Fibroblast of skin of right quadriceps (primary cell): ENCODE results near the gene DPEP3.
"Not testable (repeated sequence)": the region's sequence is repeated elsewhere in the genome, so short reads cannot be mapped to it uniquely, and the experiment has no call there.

ENCODE experiments used
- DNase-seq: peaks from one replicate; pipeline ENCODE4 v3.0.0-alpha.2; 2013

DPEP3 gene, protein sequence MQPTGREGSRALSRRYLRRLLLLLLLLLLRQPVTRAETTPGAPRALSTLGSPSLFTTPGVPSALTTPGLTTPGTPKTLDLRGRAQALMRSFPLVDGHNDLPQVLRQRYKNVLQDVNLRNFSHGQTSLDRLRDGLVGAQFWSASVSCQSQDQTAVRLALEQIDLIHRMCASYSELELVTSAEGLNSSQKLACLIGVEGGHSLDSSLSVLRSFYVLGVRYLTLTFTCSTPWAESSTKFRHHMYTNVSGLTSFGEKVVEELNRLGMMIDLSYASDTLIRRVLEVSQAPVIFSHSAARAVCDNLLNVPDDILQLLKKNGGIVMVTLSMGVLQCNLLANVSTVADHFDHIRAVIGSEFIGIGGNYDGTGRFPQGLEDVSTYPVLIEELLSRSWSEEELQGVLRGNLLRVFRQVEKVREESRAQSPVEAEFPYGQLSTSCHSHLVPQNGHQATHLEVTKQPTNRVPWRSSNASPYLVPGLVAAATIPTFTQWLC

GRCh38 chr16:67979955-67980678, at the start of gene DPEP3:
TSS of gene DPEP3 (minus strand) at chr16:67980499. CDS start at chr16:67980380, 119 bp downstream.
- DNase-seq: no peak

GRCh38 chr16:68028996-68029395, 48.7 kb upstream of the DPEP3 start:
- DNase-seq: no peak

DNA sequence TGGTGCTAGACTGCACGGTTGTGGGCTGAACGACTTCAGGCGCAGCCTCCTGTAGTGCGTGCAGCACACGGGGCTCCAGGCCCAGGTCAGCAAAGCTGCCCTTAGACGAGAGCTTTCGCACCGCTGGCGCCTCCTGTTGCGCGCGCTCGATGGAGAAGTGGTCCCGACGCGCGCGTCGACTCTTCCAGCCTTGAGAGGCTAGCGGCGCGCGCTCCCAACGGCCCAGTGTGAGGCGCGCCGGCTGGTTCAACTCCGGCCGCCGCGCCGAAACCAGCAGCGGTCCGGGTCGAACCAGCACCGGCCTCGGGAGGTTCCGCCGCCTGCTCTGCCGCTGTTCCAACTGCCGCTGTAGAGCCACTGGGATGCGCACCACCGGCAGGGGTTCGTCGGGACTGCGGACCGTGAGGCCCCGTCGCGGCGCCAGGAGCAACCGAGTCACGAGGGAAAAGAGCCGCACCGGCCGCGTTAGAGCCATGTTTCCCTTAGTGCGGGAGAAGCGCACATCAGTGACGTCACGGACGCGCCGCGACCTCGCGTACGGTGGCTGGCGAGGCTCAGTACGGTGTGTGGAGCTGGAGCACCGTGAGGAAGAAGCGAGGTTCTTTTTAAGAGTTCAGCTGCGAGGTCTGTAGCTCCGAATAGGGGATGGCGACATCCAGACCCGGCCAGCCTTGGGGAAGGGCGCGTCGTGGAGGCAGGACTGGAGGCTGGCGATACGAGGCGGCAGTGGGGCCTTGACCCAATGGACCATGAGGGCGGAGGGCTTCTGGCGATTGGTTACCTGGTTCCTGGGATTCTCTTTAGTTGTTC, 42.6 kb upstream of the DPEP3 start, which contains the start of the genes DDX28 and DUS2:
DDX28 (minus strand) TSS at position 505 of the 810 bp plus-strand sequence; CDS start at position 475, 30 bp downstream.
DUS2 (plus strand) TSS at position 557 of the 810 bp plus-strand sequence. CDS start 14,740 bp downstream, outside the sequence.
- DNase-seq: peak; percentile 91

GRCh38 chr16:68022278-68022727, 42.0 kb upstream of the DPEP3 start:
- no peak for DNase-seq

- DNase-seq: no peak
Measured at GRCh38 chr16:68021490-68021889, 41.2 kb upstream of the DPEP3 start.

- no peak for DNase-seq
Measured at GRCh38 chr16:68019167-68019680, 38.9 kb upstream of the DPEP3 start.

- no peak for DNase-seq
Measured at GRCh38 chr16:68015681-68016080, 35.4 kb upstream of the DPEP3 start, which contains the start of gene DPEP2NB. TSS of gene DPEP2NB (minus strand) at chr16:68015911. CDS start at chr16:68015770, 141 bp downstream.

DNA sequence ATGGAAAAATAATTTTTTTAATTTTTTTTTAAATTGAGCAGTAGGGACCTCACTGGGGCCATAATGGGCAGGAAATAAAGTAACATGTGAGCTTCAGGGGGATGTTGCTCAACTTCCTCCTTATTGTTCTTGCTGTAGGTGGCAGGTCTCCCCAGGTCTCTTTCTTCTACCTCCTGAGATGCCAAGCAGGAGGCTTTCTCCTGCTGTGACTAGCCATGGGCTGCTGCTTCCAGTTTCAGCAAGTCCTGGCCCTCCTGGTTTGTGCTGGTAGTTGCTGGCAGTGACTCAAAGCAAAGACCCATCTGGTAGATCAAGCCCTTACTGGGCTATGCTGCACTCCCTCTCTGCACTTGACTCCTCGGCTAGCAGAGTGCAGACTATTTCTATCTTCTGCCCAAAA, 33.1 kb upstream of the DPEP3 start:
- DNase-seq: no peak

- not testable (repeated sequence) for DNase-seq
Measured at GRCh38 chr16:68009872-68010271, 29.6 kb upstream of the DPEP3 start.

- no peak for DNase-seq
Measured at GRCh38 chr16:68009157-68009735, 28.9 kb upstream of the DPEP3 start.

DNA sequence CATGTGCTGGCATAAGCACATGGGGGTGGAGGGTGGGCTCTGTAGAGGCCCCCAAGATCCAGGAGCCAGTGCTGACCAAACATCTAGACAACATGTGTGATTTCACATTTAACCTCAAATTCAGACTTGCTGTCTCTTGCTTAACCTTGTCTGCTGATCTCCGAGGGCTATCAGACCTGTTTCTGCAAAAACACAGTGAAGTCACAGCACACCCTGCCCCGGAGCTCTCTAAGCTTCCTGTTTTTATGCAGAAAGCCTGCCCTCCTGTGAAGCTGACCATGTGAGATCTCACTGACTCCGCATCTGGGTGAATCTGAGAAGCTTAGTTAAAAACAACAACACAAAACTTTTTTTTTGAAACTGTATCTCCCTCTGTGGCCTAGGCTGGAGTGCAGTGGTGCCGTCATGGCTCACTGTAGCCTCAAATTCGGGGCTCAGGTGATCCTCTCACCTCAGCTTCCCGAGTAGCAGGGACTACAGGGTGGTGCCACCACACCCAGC, 25.5 kb upstream of the DPEP3 start:
- no peak for DNase-seq

GRCh38 chr16:68005211-68005610, 24.9 kb upstream of the DPEP3 start:
- no peak for DNase-seq

- peak; percentile 38 for DNase-seq
Measured at GRCh38 chr16:68003031-68003430, 22.7 kb upstream of the DPEP3 start.

DNA sequence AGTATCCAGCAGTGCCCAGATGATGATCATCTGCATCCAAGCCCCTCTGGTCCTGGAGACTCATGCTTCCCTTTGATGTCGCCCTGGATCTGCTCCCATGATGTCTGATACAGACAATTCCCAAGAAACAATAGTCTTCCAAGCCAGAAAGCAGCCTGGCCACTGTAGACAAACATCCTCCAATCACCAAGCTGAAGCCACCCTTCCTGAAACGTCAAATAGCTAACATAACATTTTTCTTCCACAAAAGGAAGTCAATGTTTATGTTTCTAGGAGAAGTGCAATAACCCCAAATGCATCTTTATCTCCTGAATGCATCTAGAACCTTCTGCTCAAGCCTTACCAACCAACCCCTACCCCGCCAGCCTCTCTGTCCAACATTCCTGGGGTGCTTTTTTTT, 20.2 kb upstream of the DPEP3 start:
- DNase-seq: no peak

- no peak for DNase-seq
Measured at GRCh38 chr16:67999985-68000384, 19.7 kb upstream of the DPEP3 start.

- DNase-seq: not testable (repeated sequence)
Measured at GRCh38 chr16:67998779-67999688, 18.7 kb upstream of the DPEP3 start, which contains the start of gene DPEP2. TSS of gene DPEP2 (minus strand) at chr16:67999484. CDS start at chr16:67993212, 6,272 bp downstream.

DNA sequence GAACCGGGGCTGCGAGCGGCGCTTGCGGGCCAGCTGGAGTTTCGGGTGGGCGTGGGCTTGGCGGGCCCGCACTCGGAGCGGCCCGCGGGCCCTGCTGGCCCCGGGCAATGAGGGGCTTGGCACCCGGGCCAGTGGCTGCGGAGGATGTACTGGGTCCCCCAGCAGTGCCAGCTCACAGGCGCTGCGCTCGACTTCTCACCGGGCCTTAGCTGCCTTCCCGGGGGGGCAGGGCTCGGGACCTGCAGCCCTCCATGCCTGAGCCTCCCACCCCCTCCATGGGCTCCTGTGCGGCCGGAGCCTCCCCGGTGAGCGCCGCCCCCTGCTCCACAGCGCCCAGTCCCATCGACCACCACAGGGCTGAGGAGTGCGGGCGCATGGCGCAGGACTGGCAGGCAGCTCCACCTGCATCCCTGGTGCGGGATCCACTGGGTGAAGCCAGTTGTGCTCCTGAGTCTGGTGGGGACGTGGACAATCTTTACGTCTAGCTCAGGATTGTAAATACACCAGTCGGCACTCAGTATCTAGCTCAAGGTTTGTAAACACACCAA, 18.0 kb upstream of the DPEP3 start:
- not testable (repeated sequence) for DNase-seq

DNA sequence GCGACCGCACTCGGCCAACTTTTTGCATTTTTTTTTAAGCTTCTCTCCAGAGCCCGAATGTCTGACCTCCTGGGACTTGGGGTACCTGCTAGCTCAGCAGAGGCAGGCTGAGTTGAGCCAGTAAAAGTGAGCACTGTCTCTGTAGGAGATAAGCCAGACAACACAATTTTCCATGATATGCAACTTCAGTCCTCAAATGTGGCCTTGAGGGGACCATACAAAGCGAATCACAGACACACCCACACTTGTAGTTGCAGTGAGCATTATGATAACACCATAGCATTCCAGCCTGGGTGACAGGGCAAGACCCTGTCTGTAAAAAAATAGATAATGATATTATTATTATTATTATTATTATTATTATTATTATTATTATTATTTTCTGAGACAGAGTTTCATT, 16.4 kb upstream of the DPEP3 start:
- no peak for DNase-seq

DNA sequence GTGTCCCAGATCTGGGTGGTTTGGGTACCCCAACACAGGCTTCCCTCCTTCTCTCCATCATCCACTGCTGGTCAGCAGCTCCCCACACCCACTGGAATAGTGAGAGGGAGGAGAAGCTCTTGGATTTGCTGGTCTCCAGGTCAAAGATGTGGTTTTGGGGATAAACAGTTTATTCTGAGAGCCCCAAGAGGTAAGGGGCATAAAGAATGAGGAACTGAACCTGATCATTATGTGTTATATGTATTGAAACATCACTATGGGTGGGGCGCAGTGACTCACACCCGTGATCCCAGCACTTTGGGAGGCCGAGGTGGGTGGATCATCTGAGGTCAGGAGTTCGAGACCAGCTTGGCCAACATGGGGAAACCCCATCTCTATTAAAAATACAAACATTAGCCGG, 15.1 kb upstream of the DPEP3 start:
- DNase-seq: no peak

DNA sequence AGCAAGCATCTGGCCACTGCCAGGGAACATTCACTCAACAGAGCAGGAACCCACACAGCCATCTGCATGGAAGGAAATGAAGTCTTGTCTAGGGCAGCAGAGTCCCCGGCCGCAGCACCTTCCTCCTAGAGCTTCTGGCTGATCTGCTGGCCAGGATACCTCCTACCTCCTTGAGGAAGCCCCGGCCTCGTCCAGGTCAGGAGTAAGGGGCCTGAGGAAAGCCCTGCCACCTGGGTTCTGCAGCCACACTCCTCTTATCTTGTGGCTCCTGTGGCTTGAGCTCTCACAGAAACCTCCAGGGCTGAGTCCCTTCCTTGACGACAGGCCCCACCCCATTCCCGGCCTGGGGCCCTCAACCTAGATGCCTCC, 13.7 kb upstream of the DPEP3 start:
- DNase-seq: not testable (repeated sequence)
